HepG2 (cell line): ENCODE data around the gene PRKCB. TPM values are rescaled to one million over a fixed set of nuclear protein-coding genes. Genes with fewer than 3 reads are reported as not detected.

Experiments used
- ATAC-seq: fragments of 200-7000 bp; cut with Tn5 transposase; 3 replicates; pipeline ENCODE4 v1.9.1; 2020; ENCODE audit warnings: mild to moderate bottlenecking, moderate library complexity
- BruUV-seq: library from RNA; stranded (reverse); fragments of 400-500 nt; replicated peaks from 2 replicates; lab custom pipeline; 2021; lab: Mats Ljungman, UMichigan
- CTCF ChIA-PET: fragments of 300-600 bp; formaldehyde crosslinking; extraction: SDS; loops from one replicate; lab custom pipeline; 2021; ENCODE audit warnings: low total read pairs, inconsistent platforms, low intra/inter-chr PET ratio; lab: Yijun Ruan, JAX
- POLR2A ChIA-PET: fragments of 350-600 bp; sonication (Branson Sonifier 250); formaldehyde crosslinking; loops from one replicate; lab custom pipeline; 2020; ENCODE audit warnings: antibody characterized with exemption, inconsistent platforms; lab: Yijun Ruan, JAX
- DNase-seq: peaks from one replicate; pipeline ENCODE4 v3.0.0-alpha.2; 2015; ENCODE audit warnings: low spot score
- FAIRE-seq: peaks from 3 replicates; lab custom pipeline; 2011; peaks lifted over from hg19 to GRCh38; lab: Jason Lieb, UNC
- H2AFZ ChIP-seq: one replicate; pipeline ENCODE4 v1.6.1; 2011; ENCODE audit warnings: low read length, inconsistent platforms
- H3K27ac ChIP-seq: fragments of 300-600 bp; 3 replicates; pipeline ENCODE4 v1.8.0; 2011; ENCODE audit warnings: mixed run types, mild to moderate bottlenecking, mixed read lengths, low read length, inconsistent platforms; ENCODE audit not compliant: insufficient read depth; ENCODE audit errors: extremely low read length
- H3K27me3 ChIP-seq, 2 experiments: fragments of 200-600 bp in 1 of 2; 2 replicates in 1 of 2; 3 replicates in 1 of 2; pipeline versions ENCODE4 v1.6.0 to v1.8.0; 2011; ENCODE audit warnings: low read length in 2 of 2, mild to moderate bottlenecking in 2 of 2, moderate library complexity in 2 of 2, inconsistent platforms in 1 of 2; ENCODE audit not compliant: insufficient read depth in 2 of 2, control insufficient read depth in 1 of 2
- H3K36me3 ChIP-seq, 2 experiments: fragments of 200-600 bp in 1 of 2; replicated peaks in 1 of 2; 2 replicates in 1 of 2; 3 replicates in 1 of 2; pipeline versions ENCODE4 v1.5.1 to v1.8.0; 2011; ENCODE audit warnings: low read length in 2 of 2, inconsistent platforms in 1 of 2; ENCODE audit not compliant: insufficient read depth in 2 of 2, control insufficient read depth in 1 of 2
- H3K4me1 ChIP-seq: 2 replicates; pipeline ENCODE4 v1.5.1; 2012; ENCODE audit warnings: low read length, inconsistent platforms; ENCODE audit not compliant: insufficient read depth
- H3K4me2 ChIP-seq: 2 replicates; pipeline ENCODE4 v1.6.0; 2011; ENCODE audit warnings: low read depth, low read length, inconsistent platforms
- H3K4me3 ChIP-seq, 3 experiments: fragments of 200-600 bp in 1 of 3; sonication (generic), shearing (Covaris generic) in 1 of 3; replicated peaks in 1 of 3; 2 replicates each; pipeline ENCODE4 v1.5.1; 2011 to 2016; ENCODE audit warnings: low read length in 3 of 3, inconsistent platforms in 2 of 3, low read depth in 2 of 3, mild to moderate bottlenecking in 2 of 3, control low read depth in 1 of 3, mixed read lengths in 1 of 3; ENCODE audit not compliant: insufficient read depth in 1 of 3
- H3K79me2 ChIP-seq: one replicate; pipeline ENCODE4 v1.6.1; 2011; ENCODE audit warnings: low read length, inconsistent platforms; ENCODE audit not compliant: insufficient read depth
- H3K9ac ChIP-seq: 2 replicates; pipeline ENCODE4 v1.6.0; 2011; ENCODE audit warnings: mild to moderate bottlenecking, low read depth, low read length, inconsistent platforms; ENCODE audit not compliant: insufficient read depth
- H3K9me3 ChIP-seq: 2 replicates; pipeline ENCODE4 v1.5.1; 2012; ENCODE audit warnings: mild to moderate bottlenecking, low read length
- H4K20me1 ChIP-seq: 2 replicates; pipeline ENCODE4 v1.6.0; 2011; ENCODE audit warnings: inconsistent platforms, mild to moderate bottlenecking, low read length, moderate library complexity; ENCODE audit not compliant: insufficient read depth
- CBFB ChIP-seq: sonication (generic); formaldehyde crosslinking; IDR thresholded peaks from 2 replicates; pipeline ENCODE4 v1.4.0; 2020; ENCODE audit warnings: missing genetic modification reagents
- EZH2 ChIP-seq: conservative IDR thresholded peaks from 2 replicates; pipeline ENCODE4 v1.6.1; 2012; ENCODE audit warnings: mild to moderate bottlenecking, low read depth, low read length, moderate library complexity
- FUBP1 ChIP-seq: sonication (generic); formaldehyde crosslinking; IDR thresholded peaks from 2 replicates; pipeline ENCODE4 v1.5.1; 2020; ENCODE audit warnings: missing genetic modification reagents, mild to moderate bottlenecking, borderline replicate concordance
- NR2F1 ChIP-seq, 2 experiments: fragments of 450-650 bp in 1 of 2; formaldehyde crosslinking in 1 of 2; IDR thresholded peaks; 2 replicates each; pipeline versions ENCODE4 v1.5.0 to v1.6.1; 2016 to 2020; ENCODE audit warnings: mild to moderate bottlenecking in 1 of 2, missing compliant biosample characterization in 1 of 2, missing genetic modification reagents in 1 of 2, moderate library complexity in 1 of 2
- RAD21 ChIP-seq: fragments of 450-650 bp; formaldehyde crosslinking; IDR thresholded peaks from 2 replicates; pipeline ENCODE4 v1.5.0; 2020; ENCODE audit warnings: mild to moderate bottlenecking
- ZBTB20 ChIP-seq: sonication (generic); formaldehyde crosslinking; IDR thresholded peaks from 2 replicates; pipeline ENCODE4 v1.8.1; 2023; ENCODE audit warnings: missing genetic modification reagents, low read depth, mild to moderate bottlenecking, borderline replicate concordance
- ZMYM2 ChIP-seq: sonication (generic); formaldehyde crosslinking; IDR thresholded peaks from 2 replicates; pipeline ENCODE4 v1.8.0; 2022; ENCODE audit warnings: mild to moderate bottlenecking, missing genetic modification reagents
- ZNF746 ChIP-seq: sonication (generic); formaldehyde crosslinking; IDR thresholded peaks from 2 replicates; pipeline ENCODE4 v1.8.0; 2022; ENCODE audit warnings: mild to moderate bottlenecking, missing genetic modification reagents
- WGBS: methylation state at CpG from one replicate; pipeline ENCODE4 v1.1.6; 2017; ENCODE audit warnings: low lambda C conversion rate; 5-methylcytosine and 5-hydroxymethylcytosine counted together
- in situ Hi-C: cut with HindIII; loops from 2 replicates; pipeline ENCODE4 v1.10.0; 2017; ENCODE audit warnings: low pct_unique_long_range_greater_than_20kb; ENCODE audit not compliant: extremely low pct_ligation_motif_present
- intact Hi-C: fragments of 100-400 bp; cut with micrococcal nuclease; formaldehyde crosslinking; loops from one replicate; pipeline ENCODE4 v1.10.0; 2022; ENCODE audit not compliant: unreplicated experiment
- polyA plus RNA-seq, 8 experiments: library from polyadenylated mRNA; depleted of rRNA in 3 of 8; stranded (reverse) in 7 of 8; unstranded in 1 of 8; fragments of >200 nt; fragmentation: Illumina TruSeq in 4 of 8; extraction: Trizol in 4 of 8; gene quantifications; 2 replicates each; pipeline versions ENCODE4 v1.2.1 to v1.2.3, GENCODE V29; 2011 to 2016; ENCODE audit warnings: low read depth in 4 of 8, missing spikeins in 1 of 8, mixed read lengths in 1 of 8; ENCODE audit not compliant: insufficient read depth in 1 of 8
- total RNA-seq, 5 experiments: library from RNA; depleted of rRNA; stranded (reverse); fragments of >200 nt; fragmentation: Illumina TruSeq; extraction: Trizol; gene quantifications; 2 replicates each; pipeline ENCODE4 v1.2.3, GENCODE V29; 2016; ENCODE audit warnings: low read depth in 1 of 5
- TF ChIP-seq, protein P1 (sequence below): IDR thresholded peaks from 2 replicates; pipeline ENCODE4 v1.6.1; 2016; ENCODE audit warnings: mild to moderate bottlenecking, missing biosample characterization, missing genetic modification reagents
- TF ChIP-seq, protein P2 (sequence below): fragments of 450-650 bp; IDR thresholded peaks from 2 replicates; pipeline ENCODE4 v1.6.1; 2017; ENCODE audit warnings: mild to moderate bottlenecking
- TF ChIP-seq, protein P3 (sequence below): sonication (generic); formaldehyde crosslinking; IDR thresholded peaks from 2 replicates; pipeline ENCODE4 v1.4.0; 2020; ENCODE audit warnings: missing genetic modification reagents

PRKCB gene
- total and polyA plus RNA-seq, 2 of the 13 experiments (the other 11 are each of a cell fraction or from before 2014, with no cell fraction given): 0.01 TPM; not detected in 1

GRCh38 chr16:23957287-23957686 is 121.5 kb downstream of the PRKCB start:
- Histone ChIP-seq H3K9ac (no peak overlapping the region), H3K4me1 (no peaks in the 10 kb centered on the region), H3K36me3 (no peaks in the 10 kb centered on the region), H3K79me2 (no peaks in the 10 kb centered on the region), H3K27me3 (peaks cover 0 to 19% of the 10 kb centered on the region in 2 experiments; a peak in 2 of 5 replicates), H4K20me1 (no peaks in the 10 kb centered on the region), H2AFZ (no peak overlapping the region)
- no peak for ATAC-seq
- BruUV-seq: no TSS peak
- CTCF ChIA-PET: no interaction called here
- TF ChIP-seq, protein P1, sequence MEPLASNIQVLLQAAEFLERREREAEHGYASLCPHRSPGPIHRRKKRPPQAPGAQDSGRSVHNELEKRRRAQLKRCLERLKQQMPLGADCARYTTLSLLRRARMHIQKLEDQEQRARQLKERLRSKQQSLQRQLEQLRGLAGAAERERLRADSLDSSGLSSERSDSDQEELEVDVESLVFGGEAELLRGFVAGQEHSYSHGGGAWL (CRISPR knock-in tag): no peak
- no peak for TF ChIP-seq EZH2
- TF ChIP-seq RAD21 (CRISPR knock-in tag): no peak
- TF ChIP-seq, protein P2, sequence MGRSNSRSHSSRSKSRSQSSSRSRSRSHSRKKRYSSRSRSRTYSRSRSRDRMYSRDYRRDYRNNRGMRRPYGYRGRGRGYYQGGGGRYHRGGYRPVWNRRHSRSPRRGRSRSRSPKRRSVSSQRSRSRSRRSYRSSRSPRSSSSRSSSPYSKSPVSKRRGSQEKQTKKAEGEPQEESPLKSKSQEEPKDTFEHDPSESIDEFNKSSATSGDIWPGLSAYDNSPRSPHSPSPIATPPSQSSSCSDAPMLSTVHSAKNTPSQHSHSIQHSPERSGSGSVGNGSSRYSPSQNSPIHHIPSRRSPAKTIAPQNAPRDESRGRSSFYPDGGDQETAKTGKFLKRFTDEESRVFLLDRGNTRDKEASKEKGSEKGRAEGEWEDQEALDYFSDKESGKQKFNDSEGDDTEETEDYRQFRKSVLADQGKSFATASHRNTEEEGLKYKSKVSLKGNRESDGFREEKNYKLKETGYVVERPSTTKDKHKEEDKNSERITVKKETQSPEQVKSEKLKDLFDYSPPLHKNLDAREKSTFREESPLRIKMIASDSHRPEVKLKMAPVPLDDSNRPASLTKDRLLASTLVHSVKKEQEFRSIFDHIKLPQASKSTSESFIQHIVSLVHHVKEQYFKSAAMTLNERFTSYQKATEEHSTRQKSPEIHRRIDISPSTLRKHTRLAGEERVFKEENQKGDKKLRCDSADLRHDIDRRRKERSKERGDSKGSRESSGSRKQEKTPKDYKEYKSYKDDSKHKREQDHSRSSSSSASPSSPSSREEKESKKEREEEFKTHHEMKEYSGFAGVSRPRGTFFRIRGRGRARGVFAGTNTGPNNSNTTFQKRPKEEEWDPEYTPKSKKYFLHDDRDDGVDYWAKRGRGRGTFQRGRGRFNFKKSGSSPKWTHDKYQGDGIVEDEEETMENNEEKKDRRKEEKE: no peak
- TF ChIP-seq ZBTB20 (CRISPR knock-in tag): no peak
- no peak for TF ChIP-seq CBFB (CRISPR knock-in tag)
- TF ChIP-seq, protein P3, sequence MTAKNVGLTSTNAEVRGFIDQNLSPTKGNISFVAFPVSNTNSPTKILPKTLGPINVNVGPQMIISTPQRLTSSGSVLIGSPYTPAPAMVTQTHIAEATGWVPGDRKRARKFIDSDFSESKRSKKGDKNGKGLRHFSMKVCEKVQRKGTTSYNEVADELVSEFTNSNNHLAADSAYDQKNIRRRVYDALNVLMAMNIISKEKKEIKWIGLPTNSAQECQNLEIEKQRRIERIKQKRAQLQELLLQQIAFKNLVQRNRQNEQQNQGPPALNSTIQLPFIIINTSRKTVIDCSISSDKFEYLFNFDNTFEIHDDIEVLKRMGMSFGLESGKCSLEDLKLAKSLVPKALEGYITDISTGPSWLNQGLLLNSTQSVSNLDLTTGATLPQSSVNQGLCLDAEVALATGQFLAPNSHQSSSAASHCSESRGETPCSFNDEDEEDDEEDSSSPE: no peak
- TF ChIP-seq NR2F1 (CRISPR knock-in tag; IDR thresholded peaks at IDR 0.05): no peak
- no peak for TF ChIP-seq ZNF746 (CRISPR knock-in tag)
- TF ChIP-seq FUBP1 (CRISPR knock-in tag): no peak
- no peak for TF ChIP-seq ZMYM2 (CRISPR knock-in tag)
- TF ChIP-seq, all 625 proteins: peak for 0
- H3K27ac ChIP-seq: no peak overlapping the region
- H3K9me3 ChIP-seq: no peaks in the 10 kb centered on the region
- FAIRE-seq (no peak), DNase-seq (no peak)
- no peak overlapping the region for H3K4me2 ChIP-seq
- in situ Hi-C loops: no loop called here
- intact Hi-C loops: no loop called here
- H3K4me3 ChIP-seq: no peak overlapping the region
- POLR2A ChIA-PET: no interaction called here
- 0% methylated on average over 2 of the region's 2 CpGs for WGBS
